Activated naive CD8-positive, alpha-beta T cell treated with anti-CD3 and anti-CD28 coated beads for 36 hours (primary cell): Measurements from ENCODE around the gene STX2. TPM values are rescaled to one million over a fixed set of nuclear protein-coding genes. Genes with fewer than 3 reads are reported as not detected.

Experiments
- DNase-seq: peaks from one replicate; pipeline ENCODE4 v3.0.0; 2021
- H3K27ac Mint-ChIP-seq: one replicate; pipeline ENCODE4 v1.8.0; 2022; ENCODE audit warnings: mild to moderate bottlenecking, moderate library complexity, mixed read lengths
- H3K27me3 Mint-ChIP-seq: one replicate; pipeline ENCODE4 v1.8.0; 2022; ENCODE audit warnings: mild to moderate bottlenecking, mixed read lengths
- H3K36me3 Mint-ChIP-seq: one replicate; pipeline ENCODE4 v1.8.0; 2021; ENCODE audit warnings: mild to moderate bottlenecking, mixed read lengths
- H3K4me1 Mint-ChIP-seq: one replicate; pipeline ENCODE4 v1.8.0; 2021; ENCODE audit warnings: mixed read lengths
- H3K4me3 Mint-ChIP-seq: one replicate; pipeline ENCODE4 v1.8.0; 2022; ENCODE audit warnings: mild to moderate bottlenecking, moderate library complexity, mixed read lengths
- H3K9me3 Mint-ChIP-seq: one replicate; pipeline ENCODE4 v1.8.0; 2022; ENCODE audit warnings: mixed read lengths
- total RNA-seq, 2 experiments: library from RNA; stranded (reverse); gene quantifications; one replicate each; pipeline ENCODE4 v1.2.3, GENCODE V29; 2021

The STX2 gene
- total RNA-seq, 2 experiments from 2014 or later, result 13.8 to 14.0 TPM

GRCh38 chr12:130807309-130807708 is 31.7 kb downstream of the STX2 start:
- H3K36me3 Mint-ChIP-seq, result peaks cover 50% of the 10 kb centered on the region
- H3K4me1 Mint-ChIP-seq, result no peaks in the 10 kb centered on the region
- no peak for DNase-seq
- H3K27me3 Mint-ChIP-seq, result no peaks in the 10 kb centered on the region
- H3K9me3 Mint-ChIP-seq, result no peaks in the 10 kb centered on the region
- no peak overlapping the region for H3K4me3 Mint-ChIP-seq
- no peak overlapping the region for H3K27ac Mint-ChIP-seq

DNA sequence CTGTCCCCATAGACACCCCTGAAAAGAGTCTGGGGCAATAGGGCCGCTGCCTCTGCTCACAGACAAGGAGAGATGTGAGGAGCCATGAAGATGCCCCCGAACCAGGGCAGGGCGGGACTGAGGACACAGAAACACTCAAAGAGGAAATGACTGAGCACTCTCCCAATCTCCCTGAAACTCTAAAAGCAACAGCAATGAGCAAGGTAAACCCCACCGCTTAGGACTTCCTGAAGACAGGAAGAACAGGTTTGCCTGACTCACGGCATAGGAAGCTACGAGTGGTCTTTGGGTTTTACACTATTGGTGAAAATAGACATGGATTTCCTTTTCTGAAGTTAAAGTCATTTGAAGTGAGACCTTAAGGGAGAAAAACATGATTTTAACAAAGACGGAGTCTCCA is 32.5 kb downstream of the STX2 start:
- Mint-ChIP-seq H3K27me3 (no peaks in the 10 kb centered on the region), H3K4me3 (no peak overlapping the region), H3K4me1 (no peaks in the 10 kb centered on the region), H3K9me3 (no peaks in the 10 kb centered on the region), H3K27ac (no peak overlapping the region), H3K36me3 (peaks cover 47% of the 10 kb centered on the region)
- DNase-seq, result no peak

DNA sequence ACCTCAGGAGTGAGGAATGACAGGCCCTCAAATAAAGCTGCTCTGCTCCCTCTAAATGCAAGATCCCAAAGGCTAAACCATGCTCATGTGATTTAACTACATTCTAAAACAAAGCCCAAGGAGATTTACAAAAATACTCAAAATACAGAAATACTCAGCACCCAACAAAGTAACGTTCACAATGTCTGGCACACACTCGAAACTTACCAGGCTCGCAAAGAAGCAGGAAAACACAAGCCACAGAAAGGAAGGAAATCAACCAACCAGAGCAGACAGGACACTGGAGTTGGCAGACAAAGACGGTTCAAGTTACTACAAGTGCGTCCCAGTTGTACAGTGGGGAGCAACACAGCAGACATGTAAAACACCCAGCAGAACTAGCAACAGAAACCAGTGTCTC is 33.4 kb downstream of the STX2 start:
- no peak overlapping the region for H3K4me3 Mint-ChIP-seq
- no peak for DNase-seq
- H3K27me3 Mint-ChIP-seq, result no peaks in the 10 kb centered on the region
- H3K4me1 Mint-ChIP-seq, result no peaks in the 10 kb centered on the region
- peaks cover 44% of the 10 kb centered on the region for H3K36me3 Mint-ChIP-seq
- no peak overlapping the region for H3K27ac Mint-ChIP-seq
- no peaks in the 10 kb centered on the region for H3K9me3 Mint-ChIP-seq

DNA sequence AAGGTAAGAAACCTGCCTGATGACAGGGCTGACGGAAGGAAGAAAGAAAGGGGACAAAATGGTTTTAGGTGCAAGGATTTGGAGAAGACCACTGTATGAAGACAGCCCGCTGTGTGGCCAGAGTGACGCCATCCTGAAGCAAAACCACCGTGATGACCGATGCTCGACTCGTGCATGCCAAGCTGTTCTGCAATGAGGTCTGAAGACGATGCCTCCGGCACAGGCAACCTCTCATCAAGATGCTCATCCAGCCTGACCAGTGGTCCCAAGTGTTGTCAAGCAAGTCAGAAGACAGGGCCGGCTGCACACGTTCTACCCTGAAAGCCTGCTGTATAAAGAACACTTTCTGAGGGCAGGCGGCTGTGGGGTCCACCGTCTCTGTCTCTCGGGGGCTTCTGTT is 34.8 kb downstream of the STX2 start:
- no peaks in the 10 kb centered on the region for H3K9me3 Mint-ChIP-seq
- no peaks in the 10 kb centered on the region for H3K27me3 Mint-ChIP-seq
- H3K4me1 Mint-ChIP-seq, result no peaks in the 10 kb centered on the region
- no peak for DNase-seq
- no peak overlapping the region for H3K4me3 Mint-ChIP-seq
- no peak overlapping the region for H3K27ac Mint-ChIP-seq
- H3K36me3 Mint-ChIP-seq, result peaks cover 43% of the 10 kb centered on the region

DNA sequence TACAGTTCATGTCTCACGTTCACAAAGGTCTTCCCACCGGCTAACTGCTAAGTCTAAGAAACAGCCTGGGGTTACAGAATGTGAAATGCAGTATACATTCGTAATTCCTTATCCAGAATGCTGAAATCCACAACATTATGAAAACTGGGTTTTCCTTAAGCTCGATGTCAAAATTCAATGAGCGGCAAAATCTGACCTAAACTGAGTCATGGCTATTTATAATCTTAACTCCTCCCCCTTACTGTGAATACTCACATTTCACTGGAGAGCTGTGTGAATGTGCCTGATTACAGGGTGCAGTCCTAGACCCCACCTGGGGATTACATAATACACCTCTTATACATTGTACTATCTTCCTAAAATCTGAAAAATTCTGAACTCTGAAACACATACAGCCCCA is 35.3 kb downstream of the STX2 start:
- DNase-seq, result no peak
- Mint-ChIP-seq H3K36me3 (peaks cover 39% of the 10 kb centered on the region), H3K27ac (no peak overlapping the region), H3K4me3 (no peak overlapping the region), H3K4me1 (no peaks in the 10 kb centered on the region), H3K9me3 (no peaks in the 10 kb centered on the region), H3K27me3 (no peaks in the 10 kb centered on the region)

GRCh38 chr12:130800312-130800711 is 38.7 kb downstream of the STX2 start:
- Mint-ChIP-seq H3K36me3 (peaks cover 23% of the 10 kb centered on the region), H3K9me3 (no peaks in the 10 kb centered on the region), H3K27me3 (no peaks in the 10 kb centered on the region), H3K4me1 (peaks cover 8% of the 10 kb centered on the region), H3K4me3 (no peak overlapping the region), H3K27ac (no peak overlapping the region)
- no peak for DNase-seq

DNA sequence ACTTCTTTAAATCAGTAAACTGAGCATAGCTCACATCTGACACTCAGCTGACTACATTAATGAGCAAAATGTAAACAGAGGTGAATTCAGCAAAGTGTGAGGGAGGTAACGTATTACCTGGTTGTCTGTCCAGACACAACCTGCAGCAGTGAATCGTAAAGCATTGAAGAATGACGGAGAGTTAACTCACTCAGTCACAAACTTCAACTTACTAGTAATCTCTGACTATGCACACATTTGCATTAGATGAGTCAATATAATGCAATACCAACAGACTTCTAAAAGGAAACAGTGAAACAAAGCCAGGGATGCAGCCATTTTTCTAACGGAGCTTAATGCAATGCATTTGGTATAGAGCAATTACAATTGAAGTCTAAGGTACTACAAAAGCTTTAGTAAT is 40.0 kb downstream of the STX2 start:
- DNase-seq, result no peak
- Mint-ChIP-seq H3K4me1 (peaks cover 8% of the 10 kb centered on the region), H3K9me3 (no peaks in the 10 kb centered on the region), H3K27me3 (no peaks in the 10 kb centered on the region), H3K4me3 (no peak overlapping the region), H3K36me3 (peaks cover 17% of the 10 kb centered on the region), H3K27ac (no peak overlapping the region)

- Mint-ChIP-seq H3K4me3 (peak overlapping the region; percentile 40), H3K36me3 (peaks cover 11% of the 10 kb centered on the region), H3K27me3 (no peaks in the 10 kb centered on the region), H3K9me3 (no peaks in the 10 kb centered on the region), H3K4me1 (peaks cover 8% of the 10 kb centered on the region), H3K27ac (peak overlapping the region; percentile 91)
- peak; percentile 54 for DNase-seq
Measured at GRCh38 chr12:130796985-130797686, 41.9 kb downstream of the STX2 start.

- no peak for DNase-seq
- peaks cover 11% of the 10 kb centered on the region for H3K36me3 Mint-ChIP-seq
- H3K27me3 Mint-ChIP-seq, result no peaks in the 10 kb centered on the region
- peaks cover 8% of the 10 kb centered on the region for H3K4me1 Mint-ChIP-seq
- H3K9me3 Mint-ChIP-seq, result no peaks in the 10 kb centered on the region
- no peak overlapping the region for H3K27ac Mint-ChIP-seq
- no peak overlapping the region for H3K4me3 Mint-ChIP-seq
Measured at GRCh38 chr12:130795906-130796305, 43.1 kb downstream of the STX2 start.

GRCh38 chr12:130793554-130793849 is 45.5 kb downstream of the STX2 start:
- Mint-ChIP-seq H3K36me3 (peaks cover 15% of the 10 kb centered on the region), H3K27me3 (no peaks in the 10 kb centered on the region), H3K27ac (no peak overlapping the region), H3K9me3 (no peaks in the 10 kb centered on the region), H3K4me3 (no peak overlapping the region), H3K4me1 (peaks cover 8% of the 10 kb centered on the region)
- no peak for DNase-seq

DNA sequence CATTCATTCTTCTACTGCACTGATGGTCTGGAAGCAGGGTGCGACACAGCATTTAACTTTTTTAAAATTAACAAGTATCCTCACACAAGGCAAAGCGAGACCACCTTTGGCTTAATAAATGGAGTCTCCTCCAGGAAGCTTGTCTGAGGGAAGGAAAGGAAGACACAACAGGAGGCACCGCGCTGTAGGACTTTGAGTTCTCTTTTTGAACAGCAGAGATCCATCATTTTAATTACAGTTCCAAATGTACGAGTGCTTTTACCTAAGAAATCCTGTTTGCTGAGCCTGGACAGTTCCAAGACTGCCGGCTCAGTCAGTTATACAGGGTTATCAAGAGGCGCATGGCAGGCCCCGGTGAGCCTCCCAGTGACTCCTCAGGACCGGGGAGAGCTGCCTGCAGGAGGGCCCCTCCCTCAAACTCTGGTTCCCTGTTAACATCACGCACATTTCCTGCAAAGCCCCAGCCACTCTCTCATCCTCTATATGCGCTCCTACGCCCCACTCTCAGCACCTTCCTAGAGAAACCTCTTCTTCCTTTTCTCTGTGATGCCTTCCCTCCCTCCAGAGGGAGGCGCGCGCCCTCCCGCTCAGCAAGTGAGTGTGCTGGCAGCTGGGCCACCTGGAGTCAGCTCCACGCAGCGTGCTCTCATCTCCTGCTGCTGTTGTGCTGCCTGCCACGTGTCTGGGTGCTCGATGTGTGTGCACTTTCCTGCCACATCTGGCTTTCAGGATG is 46.1 kb downstream of the STX2 start:
- no peak overlapping the region for H3K4me3 Mint-ChIP-seq

GRCh38 chr12:130791629-130792028 is 47.4 kb downstream of the STX2 start:
- no peak overlapping the region for H3K27ac Mint-ChIP-seq
- H3K27me3 Mint-ChIP-seq, result no peaks in the 10 kb centered on the region
- peaks cover 26% of the 10 kb centered on the region for H3K36me3 Mint-ChIP-seq
- no peak overlapping the region for H3K4me3 Mint-ChIP-seq
- no peak for DNase-seq
- peaks cover 2% of the 10 kb centered on the region for H3K4me1 Mint-ChIP-seq
- H3K9me3 Mint-ChIP-seq, result peaks cover 2% of the 10 kb centered on the region

More for the DNA sequence above, 46.1 kb downstream of the STX2 start:
- no peak overlapping the region for H3K27ac Mint-ChIP-seq
- no peaks in the 10 kb centered on the region for H3K9me3 Mint-ChIP-seq
- H3K27me3 Mint-ChIP-seq, result no peaks in the 10 kb centered on the region
- no peak for DNase-seq
- peaks cover 8% of the 10 kb centered on the region for H3K4me1 Mint-ChIP-seq
- peaks cover 20% of the 10 kb centered on the region for H3K36me3 Mint-ChIP-seq

- H3K4me1 Mint-ChIP-seq, result no peaks in the 10 kb centered on the region
- H3K4me3 Mint-ChIP-seq, result no peak overlapping the region
- no peak overlapping the region for H3K27ac Mint-ChIP-seq
- no peak for DNase-seq
- H3K27me3 Mint-ChIP-seq, result no peaks in the 10 kb centered on the region
- peaks cover 9% of the 10 kb centered on the region for H3K9me3 Mint-ChIP-seq
- peaks cover 49% of the 10 kb centered on the region for H3K36me3 Mint-ChIP-seq
Measured at GRCh38 chr12:130788515-130788914, 50.5 kb downstream of the STX2 start.

DNA sequence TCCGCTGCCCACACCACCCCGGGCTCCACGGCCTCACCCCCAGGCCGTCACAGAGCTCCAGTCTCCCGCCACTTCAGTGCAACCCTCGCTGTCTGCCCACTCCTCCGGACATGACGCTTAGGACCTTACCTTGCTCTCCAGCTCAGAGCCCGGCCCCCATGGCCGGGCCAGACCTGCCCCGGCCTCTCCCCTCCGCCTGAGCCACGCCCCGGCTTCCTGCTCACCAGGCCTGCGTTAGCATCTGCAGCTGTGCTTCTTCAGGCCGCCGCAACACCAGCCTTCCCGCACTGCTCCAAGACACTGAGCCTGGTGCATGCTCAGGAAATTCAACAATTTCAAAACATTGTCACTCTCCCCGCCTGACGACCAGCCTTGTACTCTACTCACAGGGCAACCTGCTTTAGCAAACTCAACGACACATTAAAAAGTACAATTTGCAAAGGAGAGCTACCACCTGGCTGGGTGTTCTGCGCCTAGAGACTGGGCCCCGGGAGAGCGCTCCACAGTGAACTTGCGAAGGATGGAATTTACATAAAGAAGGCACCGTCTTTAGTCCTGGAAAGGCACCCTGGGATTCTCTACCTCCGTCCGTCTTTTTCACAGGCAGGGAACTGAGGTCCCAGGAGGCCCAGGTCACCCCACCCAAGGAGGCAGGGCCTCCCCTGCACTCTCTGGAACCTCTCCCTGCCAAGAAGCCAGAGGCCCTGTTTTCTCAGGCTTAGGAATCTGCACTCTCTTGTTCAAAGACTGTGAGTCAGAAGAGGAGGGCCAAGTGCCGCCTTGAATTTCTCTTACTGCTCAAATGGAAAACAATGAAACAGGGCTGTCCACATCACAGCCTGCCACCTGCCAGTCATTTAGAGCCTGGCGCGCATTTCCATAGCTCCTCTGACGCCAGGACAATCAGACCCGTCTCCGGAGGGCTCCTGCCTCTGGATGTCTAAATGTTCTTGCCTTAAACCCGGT is 51.3 kb downstream of the STX2 start:
- Mint-ChIP-seq H3K27me3 (no peaks in the 10 kb centered on the region), H3K4me1 (no peaks in the 10 kb centered on the region), H3K4me3 (no peak overlapping the region), H3K9me3 (peaks cover 9% of the 10 kb centered on the region), H3K27ac (no peak overlapping the region), H3K36me3 (peaks cover 54% of the 10 kb centered on the region)
- no peak for DNase-seq

- Mint-ChIP-seq H3K4me3 (no peak overlapping the region), H3K9me3 (peaks cover 9% of the 10 kb centered on the region), H3K4me1 (no peaks in the 10 kb centered on the region), H3K27ac (no peak overlapping the region), H3K36me3 (peaks cover 52% of the 10 kb centered on the region), H3K27me3 (no peaks in the 10 kb centered on the region)
- DNase-seq, result no peak
Measured at GRCh38 chr12:130787041-130787440, 52.0 kb downstream of the STX2 start.
